MM.1S (cell line): ENCODE results near the gene DPP9.

Source experiments
- DNase-seq: peaks from one replicate; pipeline ENCODE4 v3.0.0-alpha.2; 2015
- H2AFZ ChIP-seq: fragments of 300-600 bp; sonication (generic); 2 replicates; pipeline ENCODE4 v1.6.0; 2016; ENCODE audit warnings: antibody characterized with exemption, low read length
- H3F3A ChIP-seq: fragments of 300-600 bp; sonication (generic); 2 replicates; pipeline ENCODE4 v1.6.1; 2016; ENCODE audit warnings: mild to moderate bottlenecking, antibody characterized with exemption, low read length, moderate library complexity, mixed read lengths; ENCODE audit not compliant: insufficient read depth
- H3K27ac ChIP-seq: fragments of 300-600 bp; sonication (generic); 2 replicates; pipeline ENCODE4 v1.5.1; 2016; ENCODE audit warnings: mild to moderate bottlenecking, low read length
- H3K27me3 ChIP-seq: fragments of 300-600 bp; sonication (generic); replicated peaks from 2 replicates; pipeline ENCODE4 v1.6.0; 2016; ENCODE audit warnings: low read length; ENCODE audit not compliant: insufficient read depth
- H3K36me3 ChIP-seq: fragments of 300-600 bp; sonication (generic); replicated peaks from 2 replicates; pipeline ENCODE4 v1.6.1; 2016; ENCODE audit warnings: mild to moderate bottlenecking, low read length, mixed read lengths; ENCODE audit not compliant: insufficient read depth
- H3K4me1 ChIP-seq: fragments of 300-600 bp; sonication (generic); 2 replicates; pipeline ENCODE4 v1.6.1; 2016; ENCODE audit warnings: low read length, mixed read lengths
- H3K4me2 ChIP-seq: fragments of 300-600 bp; sonication (generic); 2 replicates; pipeline ENCODE4 v1.6.0; 2016; ENCODE audit warnings: low read depth, low read length
- H3K4me3 ChIP-seq: fragments of 300-600 bp; sonication (generic); 2 replicates; pipeline ENCODE4 v1.5.1; 2016; ENCODE audit warnings: low read length, mixed read lengths
- H3K79me2 ChIP-seq: fragments of 300-600 bp; sonication (generic); 2 replicates; pipeline ENCODE4 v1.6.1; 2016; ENCODE audit warnings: mixed run types, low read length, mixed read lengths
- H3K9ac ChIP-seq: fragments of 300-600 bp; sonication (generic); 2 replicates; pipeline ENCODE4 v1.6.1; 2016; ENCODE audit warnings: low read length, mixed read lengths
- H3K9me2 ChIP-seq: fragments of 300-600 bp; sonication (generic); replicated peaks from 2 replicates; pipeline ENCODE4 v1.6.1; 2016; ENCODE audit warnings: mild to moderate bottlenecking, low read length, mixed read lengths; ENCODE audit not compliant: insufficient read depth
- H3K9me3 ChIP-seq: fragments of 300-600 bp; sonication (generic); replicated peaks from 2 replicates; pipeline ENCODE4 v1.6.1; 2016; ENCODE audit warnings: mild to moderate bottlenecking, low read length, mixed read lengths; ENCODE audit not compliant: insufficient read depth
- H4K20me1 ChIP-seq: fragments of 300-600 bp; sonication (generic); 2 replicates; pipeline ENCODE4 v1.6.1; 2016; ENCODE audit warnings: mild to moderate bottlenecking, low read length, moderate library complexity, mixed read lengths; ENCODE audit not compliant: insufficient read depth
- EZH2 ChIP-seq: fragments of 300-600 bp; sonication (generic); optimal IDR thresholded peaks from 2 replicates; pipeline ENCODE3; 2017; ENCODE audit warnings: low read depth, mild to moderate bottlenecking, antibody characterized with exemption, low read length, mixed read lengths
- EZH2phosphoT487 ChIP-seq: fragments of 300-600 bp; sonication (generic); IDR thresholded peaks from 2 replicates; pipeline ENCODE4 v1.6.1; 2018; ENCODE audit warnings: antibody characterized with exemption, low read length
- TF ChIP-seq, protein P1 (sequence below): fragments of 300-600 bp; sonication (generic); IDR thresholded peaks from 2 replicates; pipeline ENCODE4 v1.5.1; 2016; ENCODE audit warnings: antibody characterized with exemption, low read length, mixed read lengths

Gene DPP9

DNA sequence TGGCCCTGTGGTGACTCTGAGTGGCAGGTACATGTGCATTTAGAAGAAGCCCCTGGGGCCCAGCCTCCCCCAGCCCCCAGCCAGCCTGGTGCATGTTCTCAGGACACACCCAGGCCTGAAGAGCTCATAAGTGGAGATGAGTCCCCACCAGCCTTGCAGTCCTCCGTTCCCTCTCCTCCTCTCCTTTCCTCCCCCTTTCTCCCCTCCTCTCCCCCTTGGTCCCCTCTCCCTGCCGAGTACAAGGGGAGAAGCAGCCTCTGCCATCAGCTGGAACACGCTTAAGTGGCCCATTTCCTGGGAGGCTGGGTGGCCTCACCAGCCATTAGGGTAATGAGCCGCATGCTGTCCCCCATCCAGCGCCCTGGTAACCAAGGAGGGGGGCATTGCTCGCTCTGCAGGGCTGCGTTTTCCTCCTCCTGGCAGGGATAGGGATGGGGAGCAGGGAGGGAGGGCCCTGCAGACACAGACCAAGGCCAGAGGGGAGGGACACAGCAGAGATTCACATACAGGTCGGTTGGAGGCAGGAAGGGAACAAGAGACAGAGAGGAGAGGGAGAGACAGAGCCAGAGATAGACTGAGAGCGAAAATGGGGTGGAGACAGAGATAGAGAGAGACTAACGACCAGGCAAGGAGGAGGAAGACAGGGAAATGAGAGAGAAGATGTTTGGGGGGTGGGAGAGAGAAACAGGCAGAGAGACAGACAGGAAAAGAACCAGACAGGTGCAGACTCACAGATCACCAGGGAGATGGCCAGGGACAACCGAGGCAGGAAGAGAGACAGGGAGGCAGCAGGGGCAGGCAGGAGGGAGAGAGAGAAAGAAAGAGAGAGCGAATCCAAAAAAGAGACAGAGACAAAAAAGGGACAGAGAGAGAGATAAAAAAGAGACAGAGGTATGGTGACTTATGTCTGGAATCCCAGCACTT lies 19.3 kb upstream of the DPP9 start:
- Histone ChIP-seq H3K9me3 (no peaks in the 10 kb centered on the region), H3K27me3 (peaks cover 89% of the 10 kb centered on the region), H3K9ac (no peak overlapping the region), H3K36me3 (no peaks in the 10 kb centered on the region), H3K27ac (no peak overlapping the region), H3K79me2 (no peaks in the 10 kb centered on the region), H3K4me3 (no peak overlapping the region), H3K9me2 (no peaks in the 10 kb centered on the region), H3F3A (no peaks in the 10 kb centered on the region), H3K4me2 (no peak overlapping the region), H3K4me1 (no peaks in the 10 kb centered on the region), H2AFZ (no peak overlapping the region), H4K20me1 (no peaks in the 10 kb centered on the region)
- no peak for DNase-seq
- TF ChIP-seq, protein P1, sequence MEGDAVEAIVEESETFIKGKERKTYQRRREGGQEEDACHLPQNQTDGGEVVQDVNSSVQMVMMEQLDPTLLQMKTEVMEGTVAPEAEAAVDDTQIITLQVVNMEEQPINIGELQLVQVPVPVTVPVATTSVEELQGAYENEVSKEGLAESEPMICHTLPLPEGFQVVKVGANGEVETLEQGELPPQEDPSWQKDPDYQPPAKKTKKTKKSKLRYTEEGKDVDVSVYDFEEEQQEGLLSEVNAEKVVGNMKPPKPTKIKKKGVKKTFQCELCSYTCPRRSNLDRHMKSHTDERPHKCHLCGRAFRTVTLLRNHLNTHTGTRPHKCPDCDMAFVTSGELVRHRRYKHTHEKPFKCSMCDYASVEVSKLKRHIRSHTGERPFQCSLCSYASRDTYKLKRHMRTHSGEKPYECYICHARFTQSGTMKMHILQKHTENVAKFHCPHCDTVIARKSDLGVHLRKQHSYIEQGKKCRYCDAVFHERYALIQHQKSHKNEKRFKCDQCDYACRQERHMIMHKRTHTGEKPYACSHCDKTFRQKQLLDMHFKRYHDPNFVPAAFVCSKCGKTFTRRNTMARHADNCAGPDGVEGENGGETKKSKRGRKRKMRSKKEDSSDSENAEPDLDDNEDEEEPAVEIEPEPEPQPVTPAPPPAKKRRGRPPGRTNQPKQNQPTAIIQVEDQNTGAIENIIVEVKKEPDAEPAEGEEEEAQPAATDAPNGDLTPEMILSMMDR, result no peak
- no peak for TF ChIP-seq EZH2phosphoT487
- TF ChIP-seq EZH2, result no peak

DNA sequence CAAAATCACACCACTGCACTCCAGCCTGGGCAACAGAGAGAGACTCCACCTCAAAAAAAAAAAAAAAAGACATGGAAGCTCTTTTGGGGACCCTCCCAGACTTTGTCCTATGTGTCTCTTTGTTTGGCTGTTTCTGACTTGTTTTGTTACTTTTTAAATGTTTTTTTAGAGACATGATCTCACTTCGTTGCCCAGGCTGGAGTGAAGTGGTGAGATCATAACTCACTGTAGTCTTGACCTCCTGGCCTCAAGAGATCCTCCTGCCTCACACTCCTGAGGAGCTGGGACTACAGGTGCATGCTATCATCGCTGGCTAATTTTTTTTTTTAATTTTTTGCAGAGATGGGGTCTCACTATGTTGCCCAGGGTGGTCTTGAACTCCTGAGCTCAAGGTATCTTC lies 16.4 kb upstream of the DPP9 start:
- Histone ChIP-seq H4K20me1 (no peaks in the 10 kb centered on the region), H3K4me1 (no peaks in the 10 kb centered on the region), H3K36me3 (no peaks in the 10 kb centered on the region), H3K4me3 (no peak overlapping the region), H3K9me3 (no peaks in the 10 kb centered on the region), H3K27ac (no peak overlapping the region), H3K79me2 (no peaks in the 10 kb centered on the region), H3K27me3 (peaks cover 89% of the 10 kb centered on the region), H3K9me2 (no peaks in the 10 kb centered on the region), H3K4me2 (no peak overlapping the region), H3K9ac (no peak overlapping the region), H3F3A (no peaks in the 10 kb centered on the region), H2AFZ (no peak overlapping the region)
- TF ChIP-seq EZH2phosphoT487 (no peak), EZH2 (no peak)
- TF ChIP-seq, protein P1, result no peak
- no peak for DNase-seq

DNA sequence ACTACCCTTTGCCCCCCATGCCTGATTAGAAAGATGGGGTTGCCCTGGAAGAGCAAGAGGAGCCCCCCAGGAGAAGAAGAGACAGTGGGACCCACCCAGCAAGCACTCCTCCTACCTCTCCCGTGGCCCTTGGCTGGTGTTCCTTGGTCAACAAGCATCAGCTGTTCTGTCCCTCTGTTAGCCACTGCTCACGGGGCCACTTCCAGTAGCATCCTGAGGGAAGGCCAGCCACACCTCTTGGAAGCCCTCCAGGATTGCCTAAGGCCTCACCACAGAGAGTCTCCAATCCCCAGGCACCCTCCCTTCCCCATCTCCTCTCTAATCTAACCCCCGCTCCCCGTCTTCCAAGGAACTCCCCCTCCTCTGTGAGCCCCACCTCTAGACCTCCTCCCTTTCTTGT lies 15.1 kb upstream of the DPP9 start:
- H2AFZ ChIP-seq, result no peak overlapping the region

More for the DNA sequence above, 15.1 kb upstream of the DPP9 start:
- no peak for TF ChIP-seq EZH2phosphoT487
- TF ChIP-seq, protein P1, result no peak
- no peak for TF ChIP-seq EZH2
- H3K9ac ChIP-seq, result no peak overlapping the region
- no peak for DNase-seq
- H3K36me3 ChIP-seq, result no peaks in the 10 kb centered on the region
- H3K9me3 ChIP-seq, result no peaks in the 10 kb centered on the region
- no peaks in the 10 kb centered on the region for H3K9me2 ChIP-seq
- H3K4me3 ChIP-seq, result no peak overlapping the region
- no peak overlapping the region for H3K4me2 ChIP-seq
- no peak overlapping the region for H3K27ac ChIP-seq
- H3K4me1 ChIP-seq, result no peaks in the 10 kb centered on the region
- H3K27me3 ChIP-seq, result peaks cover 91% of the 10 kb centered on the region
- no peaks in the 10 kb centered on the region for H4K20me1 ChIP-seq
- H3K79me2 ChIP-seq, result no peaks in the 10 kb centered on the region
- H3F3A ChIP-seq, result no peaks in the 10 kb centered on the region
